Small intestine (tissue), 7 donors: ENCODE measurements around the gene AOC3. TPM values are rescaled to one million over a fixed set of nuclear protein-coding genes. Genes with fewer than 3 reads are reported as not detected.
A peak's percentile ranks its signal among the peaks of the same experiment; 100 is the strongest.
"Not testable (repeated sequence)": the region's sequence is repeated elsewhere in the genome, so short reads cannot be mapped to it uniquely, and the experiment has no call there.

Experiments
- DNase-seq, 2 donors: peaks; one replicate each; pipeline versions ENCODE4 v3.0.0 to v3.0.0-alpha.2; 2013
- FAIRE-seq: peaks from 2 replicates; lab custom pipeline; 2012; peaks lifted over from hg19 to GRCh38; lab: Jason Lieb, UNC
- H3K27ac ChIP-seq, 3 donors: one replicate each; pipeline ENCODE4 v1.5.1; 2013; ENCODE audit warnings: low read length in 2 of 3, mild to moderate bottlenecking in 2 of 3, control low read depth in 1 of 3, inconsistent platforms in 1 of 3, low read depth in 1 of 3, moderate library complexity in 1 of 3
- H3K27me3 ChIP-seq, 3 donors: one replicate each; pipeline ENCODE4 v1.6.1; 2013; ENCODE audit warnings: low read length in 3 of 3, inconsistent platforms in 1 of 3; ENCODE audit not compliant: control insufficient read depth in 3 of 3, insufficient read depth in 3 of 3
- H3K36me3 ChIP-seq, 3 donors: one replicate each; pipeline ENCODE4 v1.6.1; 2013; ENCODE audit warnings: low read length in 3 of 3, inconsistent platforms in 1 of 3, low read depth in 1 of 3, mild to moderate bottlenecking in 1 of 3, moderate library complexity in 1 of 3; ENCODE audit not compliant: control insufficient read depth in 3 of 3, insufficient read depth in 2 of 3
- H3K4me1 ChIP-seq, 3 donors: one replicate each; pipeline ENCODE4 v1.6.1; 2013; ENCODE audit warnings: low read length in 2 of 3, inconsistent platforms in 1 of 3, low read depth in 1 of 3, mild to moderate bottlenecking in 1 of 3, moderate library complexity in 1 of 3; ENCODE audit not compliant: control insufficient read depth in 3 of 3, insufficient read depth in 2 of 3
- H3K4me3 ChIP-seq, 3 donors: one replicate each; pipeline ENCODE4 v1.5.1; 2013; ENCODE audit warnings: low read length in 3 of 3, control low read depth in 1 of 3, inconsistent platforms in 1 of 3, low read depth in 1 of 3, mild to moderate bottlenecking in 1 of 3, moderate library complexity in 1 of 3
- H3K9me3 ChIP-seq, 2 donors: one replicate each; pipeline ENCODE4 v1.6.1; 2013; ENCODE audit warnings: low read depth in 1 of 2, low read length in 1 of 2; ENCODE audit not compliant: control insufficient read depth in 2 of 2, insufficient read depth in 1 of 2
- WGBS, 3 donors: extraction: QIAGEN DNeasy Blood & Tissue Kit; methylation state at CpG; one replicate each; pipeline ENCODE4 v1.1.7; 2013; 5-methylcytosine and 5-hydroxymethylcytosine counted together
- polyA plus RNA-seq, 4 donors: library from polyadenylated mRNA; stranded (reverse) in 3 of 4; unstranded in 1 of 4; fragments of 200-250 nt in 3 of 4; fragments of 120-200 nt in 1 of 4; gene quantifications; one replicate each; pipeline versions ENCODE4 v1.2.1 to v1.2.3, GENCODE V29; 2013
- donor health status: healthy with polysubstance abuse.
- donor health status: control.
- donor health status: control.
- donor health status: Bipolar disorder and iron deficiency.
- donor health status: healthy.

AOC3 gene
- polyA plus RNA-seq, 4 donors, result 1.3 to 30.0 (median 3.1) TPM

DNA sequence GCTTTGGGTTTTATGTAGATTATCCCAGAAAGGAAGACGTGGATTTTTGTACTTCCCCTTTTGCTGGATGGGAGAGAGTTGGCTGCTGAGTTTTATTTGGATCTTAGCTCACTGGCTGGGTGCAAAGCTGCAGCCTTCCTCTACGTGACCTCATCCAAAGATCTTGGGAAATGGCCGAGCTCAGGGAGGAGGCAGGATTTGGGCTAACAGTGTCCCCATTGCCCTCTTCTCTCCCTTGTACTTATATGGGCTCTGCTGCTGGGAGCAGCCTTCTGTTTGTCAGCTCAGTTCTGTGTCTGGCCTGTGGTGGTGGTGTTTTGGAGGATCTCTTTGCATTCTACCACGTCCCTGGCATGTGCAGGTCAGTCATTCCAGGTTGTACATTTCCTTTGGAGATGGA, 2.0 kb downstream of the AOC3 start:
- 51 to 72% (median 65%) methylated on average over 4 of the region's 4 CpGs for WGBS, 3 donors
- DNase-seq (no peak), FAIRE-seq (no peak)
- Histone ChIP-seq H3K36me3 (peaks cover 0 to 6% (median 0%) of the 10 kb centered on the region in 3 donors), H3K27me3 (peaks cover 0 to 8% (median 0%) of the 10 kb centered on the region in 3 donors), H3K4me1 (peaks cover 0 to 23% (median 7%) of the 10 kb centered on the region in 3 donors), H3K27ac (peak overlapping the region in 1 of 3 donors; percentile 66), H3K4me3 (peak overlapping the region in 1 of 3 donors; percentile 18), H3K9me3 (no peaks in the 10 kb centered on the region)

DNA sequence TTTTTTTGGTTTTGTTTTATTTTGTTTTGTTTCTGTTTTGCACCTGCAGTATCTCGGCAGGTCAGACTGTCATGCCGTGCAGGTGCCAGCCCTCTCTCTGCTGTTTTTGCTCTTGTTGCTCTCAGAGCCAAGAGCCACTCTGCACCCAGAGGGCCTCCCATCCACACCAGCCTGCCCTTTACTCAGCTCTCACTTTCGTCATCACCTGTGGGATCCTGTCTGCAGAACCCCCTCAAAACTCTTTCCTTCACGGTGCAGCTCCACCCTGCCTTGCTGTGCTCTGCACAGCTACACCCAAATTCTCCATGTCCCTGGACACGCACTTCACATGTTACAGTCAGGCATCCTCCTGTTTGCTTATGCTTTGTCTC, 2.6 kb downstream of the AOC3 start:
- Histone ChIP-seq H3K9me3 (no peaks in the 10 kb centered on the region), H3K36me3 (peaks cover 0 to 6% (median 0%) of the 10 kb centered on the region in 3 donors), H3K4me3 (no peak overlapping the region), H3K27me3 (peaks cover 0 to 8% (median 0%) of the 10 kb centered on the region in 3 donors), H3K27ac (peak overlapping the region in 1 of 3 donors; percentile 66), H3K4me1 (peaks cover 0 to 23% (median 7%) of the 10 kb centered on the region in 3 donors)
- WGBS, 3 donors, result 33 to 48% (median 42%) methylated on average over 5 of the region's 5 CpGs
- FAIRE-seq (no peak), DNase-seq (no peak)

DNA sequence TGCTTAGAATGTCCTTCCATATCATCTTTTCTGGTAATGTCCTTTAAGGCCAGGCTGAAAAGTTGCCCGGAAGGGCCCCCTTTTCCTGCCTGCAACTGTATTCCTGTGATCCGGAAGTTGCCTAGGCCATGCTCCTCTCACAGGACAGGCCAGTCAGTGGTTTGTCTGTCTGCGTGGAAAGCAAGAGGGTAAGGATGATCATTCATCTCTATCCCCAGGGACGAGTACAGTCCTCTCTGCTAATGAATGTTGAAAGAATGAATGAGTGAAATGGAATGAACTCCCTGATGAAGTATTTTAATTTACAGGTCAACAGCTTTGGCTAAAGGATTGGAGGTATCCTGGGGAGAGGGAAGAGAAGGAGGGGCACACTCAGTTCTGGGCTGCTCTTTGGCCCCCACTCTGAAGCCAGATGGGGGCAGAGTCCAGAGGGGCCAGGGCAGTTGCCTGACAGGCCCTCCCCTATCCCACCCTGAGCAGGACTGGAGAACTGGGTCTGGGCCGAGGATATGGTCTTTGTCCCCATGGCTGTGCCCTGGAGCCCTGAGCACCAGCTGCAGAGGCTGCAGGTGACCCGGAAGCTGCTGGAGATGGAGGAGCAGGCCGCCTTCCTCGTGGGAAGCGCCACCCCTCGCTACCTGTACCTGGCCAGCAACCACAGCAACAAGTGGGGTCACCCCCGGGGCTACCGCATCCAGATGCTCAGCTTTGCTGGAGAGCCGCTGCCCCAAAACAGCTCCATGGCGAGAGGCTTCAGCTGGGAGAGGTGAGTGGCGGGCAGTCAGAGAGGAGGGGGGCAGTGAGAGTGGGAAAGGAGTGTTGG, 3.2 kb downstream of the AOC3 start:
- FAIRE-seq, result no peak
- Histone ChIP-seq H3K9me3 (no peaks in the 10 kb centered on the region), H3K27ac (no peak overlapping the region), H3K4me1 (peaks cover 0 to 23% (median 6%) of the 10 kb centered on the region in 3 donors), H3K27me3 (peaks cover 0 to 8% (median 0%) of the 10 kb centered on the region in 3 donors), H3K36me3 (peaks cover 0 to 6% (median 0%) of the 10 kb centered on the region in 3 donors), H3K4me3 (no peak overlapping the region)
- peak in 1 of 2 donors; percentile 45 for DNase-seq
- 56 to 74% (median 70%) methylated on average over 11 to 15 of the region's 15 CpGs for WGBS, 3 donors

DNA sequence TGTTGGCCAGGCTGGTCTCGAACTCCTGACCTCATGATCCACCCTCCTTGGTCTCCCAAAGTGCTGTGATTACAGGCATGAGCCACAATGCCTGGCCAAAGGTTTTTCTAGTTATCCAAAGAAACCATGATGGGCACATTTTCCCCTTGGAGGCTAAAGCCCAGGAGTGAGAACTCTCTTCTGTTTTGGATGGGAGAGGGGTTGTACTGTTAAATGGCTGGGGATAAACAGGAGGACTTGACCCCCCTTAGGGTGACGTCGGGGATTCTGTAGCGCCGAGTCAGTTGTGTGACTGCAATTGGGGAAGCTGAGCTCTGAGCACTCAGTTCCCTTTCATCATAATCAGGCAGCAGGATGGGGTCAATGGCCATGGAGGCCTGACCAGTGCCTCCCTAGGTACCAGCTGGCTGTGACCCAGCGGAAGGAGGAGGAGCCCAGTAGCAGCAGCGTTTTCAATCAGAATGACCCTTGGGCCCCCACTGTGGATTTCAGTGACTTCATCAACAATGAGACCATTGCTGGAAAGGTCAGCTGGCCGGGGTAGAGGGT, 4.1 kb downstream of the AOC3 start:
- DNase-seq (no peak), FAIRE-seq (no peak)
- Histone ChIP-seq H3K4me1 (peaks cover 0 to 18% (median 0%) of the 10 kb centered on the region in 3 donors), H3K27me3 (no peaks in the 10 kb centered on the region), H3K4me3 (no peak overlapping the region), H3K9me3 (no peaks in the 10 kb centered on the region), H3K36me3 (peaks cover 0 to 6% (median 0%) of the 10 kb centered on the region in 3 donors), H3K27ac (no peak overlapping the region)
- WGBS, 3 donors, result 73 to 81% (median 77%) methylated on average over 8 of the region's 8 CpGs

DNA sequence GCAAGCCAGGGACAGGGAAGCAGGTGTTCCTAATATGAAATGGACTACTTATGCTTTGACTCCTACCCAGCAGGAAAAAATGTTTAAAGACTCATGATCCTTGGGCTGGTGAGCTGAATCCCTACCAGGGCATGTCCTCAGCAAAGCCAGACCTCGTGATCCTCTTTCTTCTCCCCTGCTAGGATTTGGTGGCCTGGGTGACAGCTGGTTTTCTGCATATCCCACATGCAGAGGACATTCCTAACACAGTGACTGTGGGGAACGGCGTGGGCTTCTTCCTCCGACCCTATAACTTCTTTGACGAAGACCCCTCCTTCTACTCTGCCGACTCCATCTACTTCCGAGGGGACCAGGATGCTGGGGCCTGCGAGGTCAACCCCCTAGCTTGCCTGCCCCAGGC, 5.1 kb downstream of the AOC3 start:
- not testable (repeated sequence) for H3K27ac ChIP-seq, H3K36me3 ChIP-seq, H3K27me3 ChIP-seq, H3K4me3 ChIP-seq, DNase-seq, FAIRE-seq, H3K9me3 ChIP-seq
- WGBS, 3 donors, result 83 to 91% (median 88%) methylated on average over 6 to 7 of the region's 8 CpGs
- peaks cover 0 to 16% (median 0%) of the 10 kb centered on the region in 3 donors for H3K4me1 ChIP-seq

DNA sequence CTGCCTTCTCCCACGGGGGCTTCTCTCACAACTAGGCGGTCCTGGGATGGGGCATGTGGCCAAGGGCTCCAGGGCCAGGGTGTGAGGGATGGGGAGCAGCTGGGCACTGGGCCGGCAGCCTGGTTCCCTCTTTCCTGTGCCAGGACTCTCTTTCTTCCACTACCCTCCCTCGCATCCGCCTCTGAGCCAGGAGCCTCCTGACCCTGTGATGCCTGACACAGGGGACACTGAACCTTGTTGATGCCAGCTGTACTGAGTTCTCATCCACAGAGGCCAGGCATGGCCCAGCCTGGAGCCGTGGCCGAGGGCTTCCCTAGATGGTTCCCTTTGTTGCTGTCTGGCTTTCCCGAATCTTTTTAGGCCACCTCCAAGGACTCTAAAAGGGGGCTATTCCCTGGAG, 5.5 kb downstream of the AOC3 start:
- H3K27ac ChIP-seq, DNase-seq, H3K9me3 ChIP-seq, H3K27me3 ChIP-seq, H3K4me3 ChIP-seq, H3K36me3 ChIP-seq, FAIRE-seq: not testable (repeated sequence)
- H3K4me1 ChIP-seq, result peaks cover 0 to 16% (median 0%) of the 10 kb centered on the region in 3 donors
- WGBS, 3 donors, result 78 to 90% (median 87%) methylated on average over 5 to 6 of the region's 8 CpGs

DNA sequence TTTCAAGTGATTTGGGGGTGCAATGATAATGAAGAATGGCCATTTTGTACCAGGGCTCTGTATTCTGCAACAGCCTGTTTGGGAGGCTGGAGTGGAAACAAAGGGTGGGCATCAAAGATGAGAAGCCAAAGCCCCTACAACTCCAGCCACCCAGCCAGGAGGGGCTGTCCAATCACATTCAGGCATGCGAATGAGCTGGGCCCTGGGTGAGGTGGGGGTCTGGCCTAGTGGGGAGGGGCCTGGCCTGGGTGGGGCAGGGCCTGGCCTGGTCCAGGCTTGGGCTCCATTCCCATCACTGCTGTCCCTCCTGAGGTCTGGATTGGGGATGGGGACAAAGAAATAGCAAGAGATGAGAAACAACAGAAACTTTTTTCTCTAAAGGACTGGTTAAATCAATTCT, 6.4 kb downstream of the AOC3 start:
- FAIRE-seq (no peak), DNase-seq (no peak)
- no peak overlapping the region for H3K4me3 ChIP-seq
- WGBS, 3 donors, result 88 to 100% (median 89%) methylated on average over 1 of the region's 1 CpG
- H3K4me1 ChIP-seq, result peaks cover 0 to 16% (median 0%) of the 10 kb centered on the region in 3 donors
- peaks cover 0 to 6% (median 0%) of the 10 kb centered on the region in 3 donors for H3K36me3 ChIP-seq
- no peak overlapping the region for H3K27ac ChIP-seq
- H3K27me3 ChIP-seq, result no peaks in the 10 kb centered on the region
- no peaks in the 10 kb centered on the region for H3K9me3 ChIP-seq

DNA sequence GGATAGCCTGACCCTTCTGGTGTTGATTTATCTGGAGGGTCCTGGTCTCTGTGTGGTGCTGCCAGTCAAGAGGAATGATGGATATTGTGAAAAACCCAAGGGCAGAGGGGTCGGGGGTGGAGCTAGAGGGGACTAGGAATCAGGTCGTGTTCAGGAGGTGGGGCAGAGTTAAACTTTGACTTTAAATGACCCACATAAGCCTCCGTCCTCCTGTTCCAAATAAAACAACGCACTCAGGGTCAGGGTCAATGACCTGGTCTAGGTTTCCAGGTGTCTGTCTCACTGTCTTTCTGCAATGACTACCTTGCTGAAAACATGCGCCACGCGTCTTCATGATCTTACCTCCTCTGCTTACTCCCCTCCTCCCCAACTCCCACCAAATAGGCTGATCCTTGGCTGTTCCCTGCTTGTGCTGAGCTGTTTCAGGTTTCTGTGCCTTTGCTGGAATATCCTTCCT, 14.7 kb downstream of the AOC3 start:
- no peak for FAIRE-seq
- peaks cover 0 to 12% (median 3%) of the 10 kb centered on the region in 3 donors for H3K4me1 ChIP-seq
- no peak overlapping the region for H3K27ac ChIP-seq
- peaks cover 0 to 3% of the 10 kb centered on the region in 2 donors for H3K9me3 ChIP-seq
- no peaks in the 10 kb centered on the region for H3K36me3 ChIP-seq
- DNase-seq, result no peak
- no peak overlapping the region for H3K4me3 ChIP-seq
- no peaks in the 10 kb centered on the region for H3K27me3 ChIP-seq
- 62 to 70% (median 69%) methylated on average over 7 of the region's 7 CpGs for WGBS, 3 donors
